Panc1 (cell line): ENCODE measurements around the gene EXD1. TPM values are rescaled to one million over a fixed set of nuclear protein-coding genes. Genes with fewer than 3 reads are reported as not detected.

Experiments
- ATAC-seq: fragments of 200-7000 bp; cut with Tn5 transposase; 2 replicates; pipeline ENCODE4 v1.9.1; 2020; ENCODE audit warnings: mild to moderate bottlenecking, moderate library complexity
- BruUV-seq: library from RNA; stranded (reverse); fragments of 400-500 nt; replicated peaks from 2 replicates; lab custom pipeline; 2021; lab: Mats Ljungman, UMichigan
- CTCF ChIA-PET: fragments of 300-600 bp; sonication (Branson Sonifier 250); formaldehyde crosslinking; loops from one replicate; lab custom pipeline; 2022; ENCODE audit warnings: antibody characterized with exemption; lab: Charles Lee
- POLR2A ChIA-PET: fragments of 300-600 bp; sonication (Branson Sonifier 250); formaldehyde crosslinking; loops from one replicate; lab custom pipeline; 2022; ENCODE audit warnings: antibody characterized with exemption; lab: Charles Lee
- DNase-seq: peaks from one replicate; pipeline ENCODE4 v3.0.0-alpha.2; 2010; ENCODE audit warnings: low read depth, low spot score
- H3K27ac ChIP-seq: 2 replicates; pipeline ENCODE4 v1.5.1; 2011; ENCODE audit warnings: mild to moderate bottlenecking, low read length, inconsistent platforms
- H3K27me3 ChIP-seq: fragments of 200-500 bp; sonication (Bioruptor generic); 2 replicates; pipeline ENCODE4 v1.6.0; 2014; ENCODE audit warnings: low read length, inconsistent platforms; ENCODE audit not compliant: control insufficient read depth, insufficient read depth
- H3K36me3 ChIP-seq: fragments of 200-500 bp; sonication (Bioruptor generic); 2 replicates; pipeline ENCODE4 v1.5.1; 2014; ENCODE audit warnings: inconsistent platforms, mild to moderate bottlenecking, low read length, moderate library complexity; ENCODE audit not compliant: control insufficient read depth, insufficient read depth
- H3K4me1 ChIP-seq: 2 replicates; pipeline ENCODE4 v1.5.1; 2011; ENCODE audit warnings: inconsistent platforms, mild to moderate bottlenecking, low read length, moderate library complexity; ENCODE audit not compliant: control insufficient read depth, insufficient read depth
- H3K4me3 ChIP-seq, 2 experiments: 2 replicates each; pipeline ENCODE4 v1.5.1; 2011 to 2012; ENCODE audit warnings: low read depth in 2 of 2, low read length in 2 of 2, mild to moderate bottlenecking in 2 of 2, inconsistent platforms in 1 of 2, moderate library complexity in 1 of 2
- H3K9me3 ChIP-seq: fragments of 200-500 bp; sonication (Bioruptor generic); 2 replicates; pipeline ENCODE4 v1.5.1; 2014; ENCODE audit warnings: low read depth, mild to moderate bottlenecking, inconsistent platforms, low read length, moderate library complexity; ENCODE audit not compliant: control insufficient read depth, insufficient read depth
- CTCF ChIP-seq: fragments of 450-650 bp; IDR thresholded peaks from 2 replicates; pipeline ENCODE4 v1.5.1; 2017; ENCODE audit warnings: mild to moderate bottlenecking
- POLR2AphosphoS5 ChIP-seq: IDR thresholded peaks from 2 replicates; pipeline ENCODE4 v1.6.1; 2012; ENCODE audit warnings: mild to moderate bottlenecking, low read depth, low read length, moderate library complexity
- REST ChIP-seq, 2 experiments: IDR thresholded peaks; 2 replicates each; pipeline ENCODE4 v1.6.1; 2011 to 2012; ENCODE audit warnings: low read depth in 2 of 2, control low read depth in 1 of 2, low read length in 1 of 2, mild to moderate bottlenecking in 1 of 2, moderate library complexity in 1 of 2; ENCODE audit not compliant: insufficient read depth in 1 of 2
- SIN3A ChIP-seq: IDR thresholded peaks from 2 replicates; pipeline ENCODE4 v1.6.1; 2012; ENCODE audit warnings: low read depth, mild to moderate bottlenecking, low read length, moderate library complexity, borderline replicate concordance; ENCODE audit not compliant: insufficient read depth
- TCF7L2 ChIP-seq: IDR thresholded peaks from 2 replicates; pipeline ENCODE4 v1.6.1; 2011; ENCODE audit warnings: mild to moderate bottlenecking, low read depth, low read length, inconsistent platforms
- in situ Hi-C: cut with HindIII; loops from 2 replicates; pipeline ENCODE4 v1.10.0; 2016; ENCODE audit warnings: low sequenced_read_pairs, low pct_unique_long_range_greater_than_20kb
- intact Hi-C: fragments of 100-400 bp; cut with micrococcal nuclease; formaldehyde crosslinking; loops from one replicate; pipeline ENCODE4 v1.10.0; 2022; ENCODE audit not compliant: unreplicated experiment
- total RNA-seq: library from RNA; stranded (reverse); gene quantifications from one replicate; pipeline ENCODE4 v1.2.1, GENCODE V29; 2021; ENCODE audit not compliant: unreplicated experiment

The EXD1 gene
- total RNA-seq, 1 experiment from 2014 or later: 0.15 TPM

GRCh38 chr15:41203395-41203794, 27.2 kb downstream of the EXD1 start:
- Histone ChIP-seq H3K27me3 (no peaks in the 10 kb centered on the region), H3K4me1 (no peaks in the 10 kb centered on the region), H3K4me3 (no peak overlapping the region), H3K27ac (no peak overlapping the region), H3K36me3 (no peaks in the 10 kb centered on the region), H3K9me3 (no peaks in the 10 kb centered on the region)
- no peak for DNase-seq
- BruUV-seq: no TSS peak
- intact Hi-C loops (no loop called here), in situ Hi-C loops (no loop called here)
- ATAC-seq: no peak
- TF ChIP-seq CTCF: no peak
- TF ChIP-seq SIN3A: no peak
- no peak for TF ChIP-seq REST (IDR thresholded peaks at IDR 0.05; ENCODE audit: insufficient read depth in 1 of 2, low read depth in 2 of 2, low read length in 1 of 2)
- TF ChIP-seq TCF7L2: no peak
- no peak for TF ChIP-seq POLR2AphosphoS5
- CTCF ChIA-PET: no interaction called here
- POLR2A ChIA-PET: no interaction called here

- intact Hi-C loops (no loop called here), in situ Hi-C loops (no loop called here)
- POLR2A ChIA-PET: no interaction called here
- Histone ChIP-seq H3K9me3 (no peaks in the 10 kb centered on the region), H3K27me3 (no peaks in the 10 kb centered on the region), H3K4me3 (no peak overlapping the region), H3K36me3 (no peaks in the 10 kb centered on the region), H3K27ac (no peak overlapping the region), H3K4me1 (no peaks in the 10 kb centered on the region)
- BruUV-seq: no TSS peak
- CTCF ChIA-PET: no interaction called here
- TF ChIP-seq TCF7L2 (no peak), REST (IDR thresholded peaks at IDR 0.05; ENCODE audit: insufficient read depth in 1 of 2, low read depth in 2 of 2, low read length in 1 of 2) (no peak), SIN3A (no peak), CTCF (no peak), POLR2AphosphoS5 (no peak)
- ATAC-seq (no peak), DNase-seq (no peak)
These were observed 31.1 kb downstream of the EXD1 start for GRCh38 chr15:41199470-41199869.
